Endothelial cell (in vitro differentiated cells): Measurements from ENCODE around the gene C6orf52. TPM values are rescaled to one million over a fixed set of nuclear protein-coding genes. Genes with fewer than 3 reads are reported as not detected.
A peak's percentile ranks its signal among the peaks of the same experiment; 100 is the strongest.

Experiments
- DNase-seq: peaks from one replicate; pipeline ENCODE4 v3.0.0; 2021; ENCODE audit warnings: low spot score
- H3K27ac Mint-ChIP-seq: one replicate; pipeline ENCODE4 v1.8.0; 2021; ENCODE audit warnings: mixed read lengths, inconsistent platforms; ENCODE audit not compliant: unreplicated experiment
- H3K27me3 Mint-ChIP-seq: one replicate; pipeline ENCODE4 v1.8.0; 2021; ENCODE audit warnings: mild to moderate bottlenecking, moderate library complexity, mixed read lengths, inconsistent platforms; ENCODE audit not compliant: unreplicated experiment
- H3K36me3 Mint-ChIP-seq: one replicate; pipeline ENCODE4 v1.8.0; 2021; ENCODE audit warnings: mild to moderate bottlenecking, low read depth, mixed read lengths, inconsistent platforms; ENCODE audit not compliant: unreplicated experiment
- H3K4me1 Mint-ChIP-seq: one replicate; pipeline ENCODE4 v1.8.0; 2021; ENCODE audit warnings: mild to moderate bottlenecking, mixed read lengths, inconsistent platforms; ENCODE audit not compliant: unreplicated experiment
- H3K4me3 Mint-ChIP-seq: one replicate; pipeline ENCODE4 v1.8.0; 2021; ENCODE audit warnings: mild to moderate bottlenecking, mixed read lengths, inconsistent platforms; ENCODE audit not compliant: unreplicated experiment
- H3K9me3 Mint-ChIP-seq: one replicate; pipeline ENCODE4 v1.8.0; 2021; ENCODE audit warnings: mixed read lengths, inconsistent platforms; ENCODE audit not compliant: unreplicated experiment
- total RNA-seq: library from RNA; stranded (reverse); fragmentation: NEBNext Ultra II Directional; extraction: Animal tissue kit (Norgen Biotek cat#: 25700); gene quantifications from one replicate; pipeline ENCODE4 v1.2.1, GENCODE V29; 2021; ENCODE audit not compliant: unreplicated experiment
- TF ChIP-seq, protein P1 (sequence below): fragments of 200-600 bp; sonication (generic); IDR thresholded peaks from one replicate; pipeline ENCODE4 v1.5.0; 2021; ENCODE audit warnings: antibody characterized with exemption; ENCODE audit not compliant: unreplicated experiment

C6orf52 gene
- total RNA-seq, 1 donor from 2014 or later = 1.6 TPM

DNA sequence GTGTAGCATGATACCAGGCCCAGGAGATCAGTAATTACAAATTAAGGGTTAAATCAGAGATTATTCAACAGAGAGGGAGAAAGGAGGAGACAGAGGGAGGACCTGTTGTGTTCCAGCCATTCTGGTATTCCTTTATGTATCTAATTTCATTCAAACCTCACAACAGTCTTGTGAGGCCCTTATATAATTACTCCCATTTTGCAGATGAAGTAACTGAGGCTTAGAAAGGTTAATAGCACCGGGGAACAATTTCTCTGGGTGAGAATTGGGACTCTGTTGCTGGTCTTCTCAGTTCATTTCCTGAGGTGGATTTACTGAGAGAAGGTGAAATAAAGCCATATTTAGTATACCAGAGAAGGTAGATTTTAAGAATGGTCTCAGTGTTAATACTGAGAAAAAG is 66.6 kb downstream of the C6orf52 start:
- Mint-ChIP-seq H3K36me3 (peaks cover 48% of the 10 kb centered on the region), H3K4me1 (peaks cover 18% of the 10 kb centered on the region), H3K4me3 (peak overlapping the region; percentile 21), H3K27ac (no peak overlapping the region), H3K9me3 (no peaks in the 10 kb centered on the region), H3K27me3 (peaks cover 6% of the 10 kb centered on the region)
- TF ChIP-seq, protein P1, sequence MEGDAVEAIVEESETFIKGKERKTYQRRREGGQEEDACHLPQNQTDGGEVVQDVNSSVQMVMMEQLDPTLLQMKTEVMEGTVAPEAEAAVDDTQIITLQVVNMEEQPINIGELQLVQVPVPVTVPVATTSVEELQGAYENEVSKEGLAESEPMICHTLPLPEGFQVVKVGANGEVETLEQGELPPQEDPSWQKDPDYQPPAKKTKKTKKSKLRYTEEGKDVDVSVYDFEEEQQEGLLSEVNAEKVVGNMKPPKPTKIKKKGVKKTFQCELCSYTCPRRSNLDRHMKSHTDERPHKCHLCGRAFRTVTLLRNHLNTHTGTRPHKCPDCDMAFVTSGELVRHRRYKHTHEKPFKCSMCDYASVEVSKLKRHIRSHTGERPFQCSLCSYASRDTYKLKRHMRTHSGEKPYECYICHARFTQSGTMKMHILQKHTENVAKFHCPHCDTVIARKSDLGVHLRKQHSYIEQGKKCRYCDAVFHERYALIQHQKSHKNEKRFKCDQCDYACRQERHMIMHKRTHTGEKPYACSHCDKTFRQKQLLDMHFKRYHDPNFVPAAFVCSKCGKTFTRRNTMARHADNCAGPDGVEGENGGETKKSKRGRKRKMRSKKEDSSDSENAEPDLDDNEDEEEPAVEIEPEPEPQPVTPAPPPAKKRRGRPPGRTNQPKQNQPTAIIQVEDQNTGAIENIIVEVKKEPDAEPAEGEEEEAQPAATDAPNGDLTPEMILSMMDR = no peak
- no peak for DNase-seq

DNA sequence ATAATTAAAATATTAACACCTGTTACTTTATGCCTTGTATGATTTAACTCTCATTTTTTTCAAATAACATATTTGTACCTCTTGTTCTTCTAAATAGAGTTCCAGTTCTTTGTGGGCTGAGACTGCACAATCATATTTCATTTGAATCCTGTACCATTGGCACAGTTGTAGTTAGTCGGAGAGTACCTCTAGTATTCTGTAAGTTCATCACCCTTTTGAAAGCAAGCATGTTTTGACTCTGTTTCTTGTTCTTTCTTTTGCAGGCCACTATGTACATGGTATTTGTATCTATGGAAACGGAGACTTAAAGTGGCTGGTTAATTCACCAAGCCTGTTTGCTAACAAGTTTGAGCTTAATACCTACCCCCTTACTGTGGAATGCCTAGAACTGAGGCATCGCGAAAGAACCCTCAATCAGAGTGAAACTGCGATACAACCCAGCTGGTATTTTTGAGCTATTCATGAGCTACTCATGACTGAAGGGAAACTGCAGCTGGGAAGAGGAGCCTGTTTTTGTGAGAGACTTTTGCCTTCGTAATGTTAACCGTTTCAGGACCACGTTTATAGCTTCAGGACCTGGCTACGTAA is 68.2 kb downstream of the C6orf52 start:
- Mint-ChIP-seq H3K4me1 (peaks cover 18% of the 10 kb centered on the region), H3K9me3 (no peaks in the 10 kb centered on the region), H3K27ac (no peak overlapping the region), H3K4me3 (no peak overlapping the region), H3K36me3 (peaks cover 61% of the 10 kb centered on the region), H3K27me3 (peaks cover 6% of the 10 kb centered on the region)
- no peak for DNase-seq
- TF ChIP-seq, protein P1 = no peak

DNA sequence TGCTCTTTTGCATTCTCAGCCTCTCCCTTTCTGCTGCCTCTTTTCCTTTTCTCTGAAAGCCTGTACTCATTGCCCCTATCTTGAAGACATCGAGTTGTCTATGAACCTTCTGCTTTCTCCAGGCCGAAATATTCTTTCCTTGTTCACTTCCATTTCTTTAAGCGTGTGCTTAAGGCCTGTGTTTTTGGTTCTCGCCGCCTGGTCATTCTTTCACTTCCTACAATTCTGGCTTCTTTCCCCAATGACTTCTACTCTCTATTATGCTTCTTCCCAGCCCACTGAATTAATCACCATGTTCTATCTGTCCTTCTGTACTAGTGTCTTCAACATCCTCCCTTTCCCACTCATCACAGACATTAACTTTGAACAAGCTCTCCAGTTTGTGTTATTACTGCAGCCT is 69.6 kb downstream of the C6orf52 start:
- Mint-ChIP-seq H3K4me3 (peak overlapping the region; percentile 39), H3K27me3 (peaks cover 6% of the 10 kb centered on the region), H3K27ac (peak overlapping the region; percentile 38), H3K9me3 (no peaks in the 10 kb centered on the region), H3K4me1 (peaks cover 20% of the 10 kb centered on the region), H3K36me3 (peaks cover 67% of the 10 kb centered on the region)
- DNase-seq = no peak
- TF ChIP-seq, protein P1 = no peak

DNA sequence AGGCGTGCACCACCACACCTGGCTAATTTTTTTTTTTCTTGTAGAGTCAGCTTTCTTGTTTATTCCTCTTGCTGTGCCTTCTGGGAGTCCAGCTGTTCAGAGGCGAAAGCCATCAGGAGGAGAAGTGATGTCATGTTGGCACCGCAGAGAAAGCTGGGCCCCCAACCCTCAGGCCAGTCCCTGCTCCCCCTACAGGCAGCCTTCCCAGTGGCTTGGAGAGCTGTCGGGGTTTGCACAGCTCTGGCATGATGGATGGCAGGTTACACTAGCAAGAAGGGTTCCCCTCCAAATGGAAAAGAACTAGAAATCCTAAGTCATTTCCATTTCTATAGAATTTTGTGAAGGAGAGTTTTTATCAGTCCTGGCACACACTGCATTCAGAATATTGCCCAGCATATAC is 72.6 kb downstream of the C6orf52 start:
- peak overlapping the region; percentile 71 for H3K4me3 Mint-ChIP-seq
- peaks cover 28% of the 10 kb centered on the region for H3K4me1 Mint-ChIP-seq
- H3K27ac Mint-ChIP-seq = no peak overlapping the region
- DNase-seq = no peak
- H3K27me3 Mint-ChIP-seq = peaks cover 6% of the 10 kb centered on the region
- TF ChIP-seq, protein P1 = no peak
- no peaks in the 10 kb centered on the region for H3K9me3 Mint-ChIP-seq
- H3K36me3 Mint-ChIP-seq = peaks cover 69% of the 10 kb centered on the region

Other genes with a start within 250 kb of the C6orf52 start
- 71.1 TPM for gene GCNT2, start 173.3 kb downstream of the C6orf52 start, total RNA-seq
- gene PAK1IP1, start 356 bp upstream of the C6orf52 start, total RNA-seq = 12.8 TPM
- 96.7 TPM for gene TMEM14C, start 28.5 kb upstream of the C6orf52 start, total RNA-seq
- gene TMEM14B, start 53.2 kb upstream of the C6orf52 start, total RNA-seq = 52.6 TPM
- gene MAK, start 143.9 kb upstream of the C6orf52 start, total RNA-seq = not detected
- gene GCM2, start 187.4 kb upstream of the C6orf52 start, total RNA-seq = not detected
- 8.1 TPM for gene SYCP2L, start 192.4 kb upstream of the C6orf52 start, total RNA-seq